Measurements from ENCODE around the gene DUSP1. TPM values are rescaled to one million over a fixed set of nuclear protein-coding genes. Genes with fewer than 3 reads are reported as not detected.

DUSP1 gene
- total RNA-seq, 4 donors from 2014 or later, result 455 to 718 (median 676) TPM

GRCh38 chr5:172797771-172798191 lies 26.8 kb upstream of the DUSP1 start:
- Histone ChIP-seq H3K4me3 (no peak overlapping the region), H3K27ac (replicated peaks in 1 of 4) (peak overlapping the region; percentile 38 to 85 (median 80)), H3K36me3 (no peaks in the 10 kb centered on the region), H3K4me1 (peaks cover 25 to 64% (median 53%) of the 10 kb centered on the region in 4 donors), H3K27me3 (no peaks in the 10 kb centered on the region), H3K9me3 (no peaks in the 10 kb centered on the region)
- DNase-seq (ENCODE audit: extremely low spot score), result no peak
- TF ChIP-seq POLR2AphosphoS5 (IDR thresholded peaks at IDR 0.05) (no peak), EP300 (IDR thresholded peaks at IDR 0.05) (no peak), POLR2A (IDR thresholded peaks at IDR 0.05; ENCODE audit: low read depth) (no peak)
- TF ChIP-seq, protein P1, sequence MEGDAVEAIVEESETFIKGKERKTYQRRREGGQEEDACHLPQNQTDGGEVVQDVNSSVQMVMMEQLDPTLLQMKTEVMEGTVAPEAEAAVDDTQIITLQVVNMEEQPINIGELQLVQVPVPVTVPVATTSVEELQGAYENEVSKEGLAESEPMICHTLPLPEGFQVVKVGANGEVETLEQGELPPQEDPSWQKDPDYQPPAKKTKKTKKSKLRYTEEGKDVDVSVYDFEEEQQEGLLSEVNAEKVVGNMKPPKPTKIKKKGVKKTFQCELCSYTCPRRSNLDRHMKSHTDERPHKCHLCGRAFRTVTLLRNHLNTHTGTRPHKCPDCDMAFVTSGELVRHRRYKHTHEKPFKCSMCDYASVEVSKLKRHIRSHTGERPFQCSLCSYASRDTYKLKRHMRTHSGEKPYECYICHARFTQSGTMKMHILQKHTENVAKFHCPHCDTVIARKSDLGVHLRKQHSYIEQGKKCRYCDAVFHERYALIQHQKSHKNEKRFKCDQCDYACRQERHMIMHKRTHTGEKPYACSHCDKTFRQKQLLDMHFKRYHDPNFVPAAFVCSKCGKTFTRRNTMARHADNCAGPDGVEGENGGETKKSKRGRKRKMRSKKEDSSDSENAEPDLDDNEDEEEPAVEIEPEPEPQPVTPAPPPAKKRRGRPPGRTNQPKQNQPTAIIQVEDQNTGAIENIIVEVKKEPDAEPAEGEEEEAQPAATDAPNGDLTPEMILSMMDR (IDR thresholded peaks at IDR 0.05), result no peak
- intact Hi-C loops (cut with DNase I), result no loop called here
- WGBS, result 62% methylated on average over 5 of the region's 5 CpGs

- Histone ChIP-seq H3K27me3 (no peaks in the 10 kb centered on the region), H3K9me3 (no peaks in the 10 kb centered on the region), H3K27ac (replicated peaks in 1 of 4) (peak overlapping the region; percentile 76 to 85 (median 85)), H3K4me3 (no peak overlapping the region), H3K36me3 (no peaks in the 10 kb centered on the region), H3K4me1 (peaks cover 25 to 64% (median 52%) of the 10 kb centered on the region in 4 donors)
- 89% methylated on average over 6 of the region's 6 CpGs for WGBS
- TF ChIP-seq POLR2A (IDR thresholded peaks at IDR 0.05; ENCODE audit: low read depth) (no peak), EP300 (IDR thresholded peaks at IDR 0.05) (no peak)
- TF ChIP-seq, protein P1 (IDR thresholded peaks at IDR 0.05), result no peak
- no peak for DNase-seq (ENCODE audit: extremely low spot score)
- intact Hi-C loops (cut with DNase I), result no loop called here
These were observed 25.3 kb upstream of the DUSP1 start for GRCh38 chr5:172796306-172796705.

DNA sequence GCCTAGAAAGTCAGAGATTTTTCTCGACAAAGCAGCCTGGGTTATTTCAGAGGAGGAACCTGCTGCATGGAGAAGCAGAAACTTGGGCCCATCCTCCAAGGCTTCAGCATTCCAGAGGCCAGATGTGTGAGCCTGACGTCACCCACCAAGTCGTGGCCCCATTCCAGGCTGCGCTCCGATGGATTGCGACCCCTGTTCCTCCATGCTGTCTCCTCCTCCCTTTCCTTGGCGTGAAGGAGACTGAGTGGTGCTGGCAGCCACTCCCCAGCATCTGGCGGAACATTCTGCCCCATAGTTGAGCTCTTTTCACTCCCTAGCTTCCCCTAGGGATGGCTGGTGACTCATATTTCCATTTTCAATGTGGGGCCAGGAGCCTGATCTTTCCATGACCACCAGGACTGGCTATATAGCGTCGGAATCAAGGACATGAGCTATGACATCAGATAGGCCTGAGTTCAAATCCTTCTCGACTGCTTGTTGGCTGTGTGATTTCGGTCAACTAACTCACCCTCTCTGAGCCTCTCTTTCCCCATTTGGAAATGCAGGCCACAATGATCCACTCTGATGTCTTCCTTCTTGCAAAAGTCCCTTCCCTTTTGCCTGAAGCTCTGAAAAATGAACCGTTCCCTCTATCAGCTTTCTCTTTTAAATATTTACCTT lies 24.5 kb upstream of the DUSP1 start:
- 23% methylated on average over 13 of the region's 13 CpGs for WGBS
- Histone ChIP-seq H3K4me1 (peaks cover 25 to 58% (median 50%) of the 10 kb centered on the region in 4 donors), H3K36me3 (no peaks in the 10 kb centered on the region), H3K27me3 (no peaks in the 10 kb centered on the region), H3K27ac (replicated peaks in 1 of 4) (peak overlapping the region; percentile 76 to 85 (median 85)), H3K9me3 (no peaks in the 10 kb centered on the region), H3K4me3 (no peak overlapping the region)
- DNase-seq (ENCODE audit: extremely low spot score), result peak; percentile 99
- intact Hi-C loops (cut with DNase I), result no loop called here
- TF ChIP-seq POLR2A (IDR thresholded peaks at IDR 0.05; ENCODE audit: low read depth), result no peak
- TF ChIP-seq, protein P1 (IDR thresholded peaks at IDR 0.05), result peak in 1 of 3 experiments; percentile 17
- TF ChIP-seq POLR2AphosphoS5 (IDR thresholded peaks at IDR 0.05), result peak; percentile 93 to 98
- TF ChIP-seq EP300 (IDR thresholded peaks at IDR 0.05), result peak; percentile 79

DNA sequence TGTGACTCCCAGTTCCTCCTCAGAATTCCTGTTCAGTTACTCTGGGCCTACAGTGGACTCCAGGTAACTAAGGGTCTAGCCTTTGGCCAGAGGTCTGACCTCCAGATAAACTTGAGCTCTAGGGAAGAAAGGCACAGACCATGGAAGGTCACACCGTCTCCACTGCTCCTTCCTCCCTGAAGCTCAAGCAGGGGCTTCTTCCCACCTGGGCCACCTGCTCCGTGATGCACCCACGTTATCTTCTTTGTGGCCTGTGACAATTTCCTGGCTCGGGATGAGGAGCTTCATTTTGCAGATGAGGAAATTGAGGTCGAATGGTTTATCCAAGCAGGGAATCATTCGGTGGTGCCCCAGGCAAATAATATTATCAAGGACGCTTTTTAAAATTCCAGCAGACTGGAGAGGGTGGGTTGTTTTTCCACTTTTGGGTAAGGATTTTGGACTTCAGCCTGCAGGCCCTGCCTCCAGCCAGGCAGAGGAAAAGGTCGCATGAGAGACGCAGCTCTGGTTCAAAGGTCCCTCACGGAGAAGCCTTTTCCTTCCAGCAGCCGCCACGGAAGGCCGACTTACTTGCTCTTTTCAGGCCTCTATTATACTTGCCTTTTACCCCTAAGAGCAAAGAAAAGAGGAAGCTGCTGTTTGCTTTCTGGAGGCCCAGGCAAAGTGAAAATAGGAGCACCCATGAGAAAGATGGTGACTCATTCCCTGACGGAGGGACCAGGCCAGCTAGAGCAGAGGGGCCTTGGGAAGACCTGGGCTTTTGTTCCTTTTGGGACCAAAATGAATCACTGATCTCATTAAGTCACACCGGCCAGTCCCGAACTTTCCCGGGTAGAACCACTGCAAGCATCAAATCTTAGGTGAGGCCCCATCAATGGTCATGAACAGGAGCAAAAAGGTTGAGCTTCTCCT lies 22.8 kb upstream of the DUSP1 start:
- 75% methylated on average over 17 of the region's 17 CpGs for whole genome bisulfite sequencing
- no peaks in the 10 kb centered on the region for H3K36me3 ChIP-seq
- no peaks in the 10 kb centered on the region for H3K27me3 ChIP-seq
- peaks cover 39 to 67% (median 63%) of the 10 kb centered on the region in 4 donors for H3K4me1 ChIP-seq
- intact Hi-C loops (cut with DNase I), result loop anchor here (5.0 kb wide), 1 partner anchor 63 kb away; no protein-coding TSS in a partner anchor
- no peak overlapping the region for H3K4me3 ChIP-seq
- peak overlapping the region; percentile 76 to 85 (median 85) for H3K27ac ChIP-seq (replicated peaks in 1 of 4)
- H3K9me3 ChIP-seq, result no peaks in the 10 kb centered on the region
- TF ChIP-seq POLR2A (IDR thresholded peaks at IDR 0.05; ENCODE audit: low read depth), result no peak
- no peak for DNase-seq (ENCODE audit: extremely low spot score)

All from esophagus muscularis mucosa (tissue), 4 donors.